Measurements from ENCODE around the gene ARHGAP36.

ARHGAP36 gene

GRCh38 chrX:131072871-131073571 lies 14.9 kb downstream of the ARHGAP36 start:
- DNase-seq = no peak

- DNase-seq = no peak
Measured at GRCh38 chrX:131073607-131074006, 15.5 kb downstream of the ARHGAP36 start.

- peak in 1 of 2 experiments; percentile 18 for DNase-seq
Measured at GRCh38 chrX:131081772-131082740, 23.9 kb downstream of the ARHGAP36 start.

- no peak for DNase-seq
Measured at GRCh38 chrX:131083510-131084142, 25.5 kb downstream of the ARHGAP36 start.

GRCh38 chrX:131084145-131084544 lies 26.0 kb downstream of the ARHGAP36 start:
- DNase-seq = no peak

- DNase-seq = no peak
Measured at GRCh38 chrX:131136776-131137175, 78.6 kb downstream of the ARHGAP36 start.

GRCh38 chrX:131139072-131139471 lies 80.9 kb downstream of the ARHGAP36 start:
- DNase-seq = no peak
